Right renal cortex interstitium (tissue), 3 donors: ENCODE results near the gene RETREG2. TPM values are rescaled to one million over a fixed set of nuclear protein-coding genes. Genes with fewer than 3 reads are reported as not detected.

Experiments
- DNase-seq, 3 donors: peaks; one replicate each; pipeline ENCODE4 v3.0.0-alpha.2; 2013; ENCODE audit warnings: low read depth in 3 of 3, low spot score in 2 of 3
- polyA plus RNA-seq, 3 donors: library from polyadenylated mRNA; unstranded; fragments of 120-200 nt; gene quantifications; one replicate each; pipeline ENCODE4 v1.2.1, GENCODE V29; 2013; ENCODE audit not compliant: insufficient read length in 3 of 3

The RETREG2 gene
- polyA plus RNA-seq, 3 donors, result 108 to 127 (median 108) TPM

DNA sequence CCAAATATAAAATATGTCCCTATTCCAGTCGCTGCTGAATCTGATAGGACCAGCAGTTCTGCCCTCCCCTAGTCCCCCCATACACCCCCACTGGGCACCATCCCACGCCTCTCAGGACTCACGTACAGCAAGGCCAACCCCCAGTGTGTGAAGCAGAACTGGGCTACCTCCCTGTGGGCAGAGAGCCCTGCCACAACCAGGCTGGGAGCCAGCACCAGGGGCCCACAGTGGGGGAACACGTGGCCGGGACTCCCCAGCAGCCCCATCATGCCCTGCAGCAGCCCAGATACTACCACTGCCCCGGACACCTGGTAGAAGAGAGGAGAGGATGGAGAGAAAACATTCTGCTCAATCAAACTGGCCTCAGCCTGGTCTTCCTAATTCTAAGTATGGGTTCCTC, 9.5 kb upstream of the RETREG2 start:
- no peak for DNase-seq

DNA sequence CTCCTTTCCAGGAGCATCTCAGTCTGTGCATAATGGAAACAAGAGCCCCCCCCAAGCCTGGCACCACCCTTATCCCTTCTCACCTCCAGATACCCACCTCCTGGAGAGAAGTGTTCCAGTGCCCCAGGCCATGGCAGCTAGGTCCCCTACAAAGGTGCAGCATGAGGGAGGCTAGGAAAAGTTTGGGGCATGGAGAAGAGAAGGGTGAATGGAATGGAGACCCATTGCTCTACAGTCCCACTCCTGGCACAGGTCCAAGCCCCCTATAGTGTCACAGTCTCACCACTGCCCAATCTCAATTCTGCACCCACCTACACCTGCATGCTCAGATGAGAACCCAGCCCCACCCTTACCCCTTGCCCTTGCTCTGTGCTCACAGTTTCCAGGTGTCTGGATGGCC, 9.1 kb upstream of the RETREG2 start:
- no peak for DNase-seq

DNA sequence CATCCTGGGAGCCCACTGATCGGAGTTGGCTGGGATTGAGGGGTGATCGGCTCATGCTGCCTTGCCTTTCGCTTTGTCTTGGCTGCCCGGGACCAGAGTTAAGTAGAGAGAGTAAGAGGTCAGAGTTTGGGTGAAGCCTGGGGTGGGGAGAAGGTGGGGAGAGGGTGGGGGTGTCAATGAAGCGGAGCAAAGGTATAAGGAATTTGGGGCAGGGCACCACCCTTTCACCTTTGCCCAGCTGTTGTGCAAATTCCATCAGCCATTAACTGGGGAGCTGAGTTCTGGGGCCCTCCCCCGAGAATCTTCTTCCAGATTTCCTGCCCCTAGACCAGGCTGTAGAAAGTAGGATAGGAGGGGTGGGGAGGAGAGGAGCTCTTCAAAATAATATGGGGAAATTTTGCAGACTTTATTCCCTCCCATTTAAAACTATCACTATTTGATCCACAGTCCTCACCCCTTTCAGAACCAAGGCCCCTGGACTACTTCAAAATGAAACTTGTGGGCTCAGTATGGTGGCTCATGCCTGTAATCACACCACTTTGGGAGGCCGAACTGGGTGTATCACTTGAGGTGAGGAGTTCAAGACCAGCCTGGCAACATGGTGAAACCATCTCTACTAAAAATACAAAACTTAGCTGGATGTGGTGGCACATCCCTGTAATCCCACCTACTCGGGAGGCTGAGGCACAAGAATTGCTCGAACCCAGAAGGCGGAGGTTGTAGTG, 8.0 kb upstream of the RETREG2 start, which contains the start of gene SLC23A3:
SLC23A3 (minus strand) TSS at position 100 of the 725 bp plus-strand sequence; CDS start at position 55, 45 bp downstream.
- no peak for DNase-seq

DNA sequence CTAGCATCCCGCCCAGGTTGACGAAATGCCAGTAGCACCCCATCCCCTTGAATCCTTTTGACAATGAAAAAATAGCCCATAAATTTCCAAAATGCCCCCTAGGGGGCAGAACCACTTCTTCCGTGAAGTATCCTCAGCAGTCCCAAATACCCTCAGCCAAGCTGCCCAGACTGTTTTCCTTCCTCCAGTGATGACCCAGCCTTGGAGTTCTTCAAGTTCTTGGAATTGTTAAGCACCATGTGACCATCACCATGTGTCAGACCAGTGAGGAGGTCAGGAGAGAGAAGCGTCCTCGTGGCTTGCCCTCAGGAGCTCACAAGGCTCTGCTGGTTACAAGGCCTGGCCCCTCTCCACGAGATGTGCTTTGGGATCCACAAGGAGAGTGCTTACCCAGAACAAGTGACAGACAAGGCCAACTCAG, 6.8 kb upstream of the RETREG2 start:
- no peak for DNase-seq

- no peak for DNase-seq
These were observed 5.6 kb upstream of the RETREG2 start for GRCh38 chr2:219172231-219173154.

DNA sequence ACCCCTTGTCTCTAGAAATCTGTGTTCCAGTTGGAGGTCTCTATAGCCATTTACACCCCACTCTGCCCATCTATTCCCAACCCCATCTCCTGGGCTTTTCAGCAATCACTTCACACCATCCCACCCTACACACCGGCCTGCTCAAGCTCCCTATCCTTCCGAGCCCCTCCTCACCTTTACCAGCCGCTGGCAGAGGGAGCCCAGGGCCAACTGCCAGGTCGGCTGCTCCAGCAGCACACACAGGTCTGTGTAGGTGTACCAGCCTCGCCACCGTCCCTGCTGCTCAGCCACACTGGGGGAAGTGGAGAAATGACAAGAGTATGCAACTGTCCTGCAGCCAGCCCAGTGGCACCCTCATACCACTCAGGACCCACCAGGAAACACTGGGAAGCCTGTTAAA, 4.9 kb upstream of the RETREG2 start:
- no peak for DNase-seq

- no peak for DNase-seq
These were observed 3.9 kb upstream of the RETREG2 start for GRCh38 chr2:219174146-219174545.

DNA sequence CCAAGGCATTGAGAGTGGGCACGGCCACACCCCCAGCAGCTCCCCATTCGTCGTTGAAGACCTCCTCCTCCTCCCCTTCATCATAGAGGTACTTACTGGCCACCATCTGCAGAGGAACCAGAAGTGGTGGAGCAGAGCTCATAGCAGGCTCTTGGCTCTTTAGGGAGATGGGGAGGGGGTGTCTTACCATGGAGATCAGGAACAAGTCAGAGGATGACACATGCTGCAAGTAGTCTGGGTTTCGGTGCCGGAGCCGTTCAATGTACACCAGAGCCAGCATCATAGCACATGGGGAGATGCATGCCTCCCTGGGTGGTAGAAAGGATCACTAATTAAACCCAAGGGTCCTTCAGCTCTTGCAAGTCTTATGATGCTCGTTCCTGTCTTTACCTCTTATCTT, 3.3 kb upstream of the RETREG2 start:
- DNase-seq, result no peak

DNA sequence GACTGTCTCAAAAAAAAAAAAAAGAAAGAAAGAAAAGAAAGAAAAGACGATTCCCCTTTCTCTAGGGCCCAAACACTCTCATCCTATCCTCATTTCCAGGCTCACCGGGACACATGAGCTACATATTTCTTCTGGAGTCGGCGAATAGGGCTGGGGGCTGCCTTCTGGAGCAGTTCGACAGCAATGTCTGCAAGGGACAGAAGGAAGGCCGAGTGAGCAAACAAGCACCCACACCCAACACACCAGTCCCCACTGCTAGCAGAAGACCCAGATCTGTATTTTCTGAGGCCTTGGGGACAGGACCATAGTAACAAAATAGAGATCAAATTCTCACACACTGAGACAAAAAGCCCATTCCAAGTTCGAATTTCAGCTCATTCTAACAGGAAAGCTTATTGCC, 2.6 kb upstream of the RETREG2 start:
- DNase-seq, result no peak

GRCh38 chr2:219175928-219176817, 1.9 kb upstream of the RETREG2 start:
- peak in 1 of 3 donors; percentile 24 for DNase-seq

- peak in 2 of 3 donors; percentile 51 to 57 for DNase-seq
These were observed 1.1 kb upstream of the RETREG2 start, which contains the start of gene CNPPD1 for GRCh38 chr2:219176818-219177551. Gene CNPPD1 (minus strand): TSS chr2:219176925. CDS start chr2:219176828, 97 bp downstream.

GRCh38 chr2:219178377-219179175, 501 bp downstream of the RETREG2 start:
- no peak for DNase-seq

GRCh38 chr2:219179601-219180465, 1.8 kb downstream of the RETREG2 start:
- DNase-seq, result no peak

DNA sequence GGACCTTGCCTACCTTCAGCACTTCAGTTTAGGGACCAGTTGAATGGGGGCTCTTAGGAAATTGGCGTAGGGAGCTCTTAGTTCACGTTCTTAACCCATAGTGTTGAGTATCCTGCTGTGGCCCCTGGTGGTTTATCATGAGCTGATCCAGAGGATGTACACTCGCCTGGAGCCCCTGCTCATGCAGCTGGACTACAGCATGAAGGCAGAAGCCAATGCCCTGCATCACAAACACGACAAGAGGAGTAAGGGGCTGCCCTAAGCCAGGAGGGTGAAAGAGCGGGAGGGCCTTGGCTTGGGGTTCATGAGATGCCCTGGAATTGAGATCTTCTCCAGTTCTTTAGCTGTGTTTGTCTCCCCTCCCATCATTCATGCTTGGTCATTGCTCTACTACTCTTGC, 2.9 kb downstream of the RETREG2 start:
- DNase-seq, result no peak

DNA sequence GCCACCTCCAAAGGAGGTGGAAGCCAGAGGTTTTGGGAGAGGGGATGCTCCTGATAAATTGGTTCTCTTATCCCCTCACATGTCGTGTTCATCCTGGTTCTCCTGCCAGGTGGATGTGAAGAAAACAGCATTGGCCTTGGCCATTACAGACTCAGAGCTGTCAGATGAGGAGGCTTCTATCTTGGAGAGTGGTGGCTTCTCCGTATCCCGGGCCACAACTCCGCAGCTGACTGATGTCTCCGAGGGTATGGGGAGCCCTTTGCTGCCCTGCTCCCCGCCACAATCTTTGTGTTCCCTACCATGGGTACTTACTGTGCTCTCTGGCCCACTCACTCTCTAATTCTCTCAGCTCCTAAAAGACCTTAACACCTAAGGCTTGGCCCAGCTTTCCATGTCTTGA, 3.5 kb downstream of the RETREG2 start:
- DNase-seq, result no peak

DNA sequence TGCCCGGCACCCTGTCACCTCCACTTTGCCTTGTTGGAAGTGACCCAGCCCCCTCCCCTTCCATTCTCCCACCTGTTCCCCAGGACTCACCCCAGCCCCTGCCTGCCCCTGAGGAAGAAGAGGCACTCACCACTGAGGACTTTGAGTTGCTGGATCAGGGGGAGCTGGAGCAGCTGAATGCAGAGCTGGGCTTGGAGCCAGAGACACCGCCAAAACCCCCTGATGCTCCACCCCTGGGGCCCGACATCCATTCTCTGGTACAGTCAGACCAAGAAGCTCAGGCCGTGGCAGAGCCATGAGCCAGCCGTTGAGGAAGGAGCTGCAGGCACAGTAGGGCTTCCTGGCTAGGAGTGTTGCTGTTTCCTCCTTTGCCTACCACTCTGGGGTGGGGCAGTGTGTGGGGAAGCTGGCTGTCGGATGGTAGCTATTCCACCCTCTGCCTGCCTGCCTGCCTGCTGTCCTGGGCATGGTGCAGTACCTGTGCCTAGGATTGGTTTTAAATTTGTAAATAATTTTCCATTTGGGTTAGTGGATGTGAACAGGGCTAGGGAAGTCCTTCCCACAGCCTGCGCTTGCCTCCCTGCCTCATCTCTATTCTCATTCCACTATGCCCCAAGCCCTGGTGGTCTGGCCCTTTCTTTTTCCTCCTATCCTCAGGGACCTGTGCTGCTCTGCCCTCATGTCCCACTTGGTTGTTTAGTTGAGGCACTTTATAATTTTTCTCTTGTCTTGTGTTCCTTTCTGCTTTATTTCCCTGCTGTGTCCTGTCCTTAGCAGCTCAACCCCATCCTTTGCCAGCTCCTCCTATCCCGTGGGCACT, 4.5 kb downstream of the RETREG2 start:
- DNase-seq, result no peak

- no peak for DNase-seq
These were observed 5.2 kb downstream of the RETREG2 start for GRCh38 chr2:219183151-219183772.
